Right lobe of liver (tissue), 4 donors: Measurements from ENCODE around the gene WAC.

ENCODE experiments used
- POLR2A ChIP-seq: fragments of 450-650 bp; IDR thresholded peaks from one replicate; pipeline ENCODE4 v1.6.1; 2017; ENCODE audit warnings: antibody characterized with exemption, mild to moderate bottlenecking
- TF ChIP-seq, protein P1 (sequence below), 4 donors: fragments of 200-600 bp in 3 of 4; fragments of 450-650 bp in 1 of 4; IDR thresholded peaks; one replicate each; pipeline versions ENCODE4 v1.5.1 to v1.8.0; 2016 to 2022; ENCODE audit warnings: antibody characterized with exemption in 4 of 4, mild to moderate bottlenecking in 2 of 4
- donor health status: DM: no; HTN: no; CAD: no.
- donor health status: DM: no; HTN: no; CAD: no.
- donor health status: DM: no; HTN: yes; CAD: no.

DNA sequence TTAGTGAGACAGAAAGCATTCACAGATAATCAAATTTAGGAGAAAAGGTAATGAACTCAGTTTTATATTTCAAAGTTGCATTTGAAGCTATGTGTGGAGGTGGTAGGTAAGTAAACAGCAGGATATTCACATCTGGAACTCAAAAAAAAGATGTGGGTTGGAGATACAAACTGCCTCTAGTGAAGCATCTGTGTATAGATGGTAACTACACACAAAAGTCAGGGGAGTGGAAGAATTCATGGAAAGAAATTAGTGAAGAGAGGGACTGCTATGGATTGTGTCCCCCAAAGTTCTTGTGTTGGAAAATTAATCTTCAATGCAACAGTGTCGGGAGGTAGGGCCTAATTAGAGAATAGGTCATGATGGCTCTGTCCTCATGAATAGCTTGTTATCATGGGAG, 18.3 kb upstream of the WAC start:
- TF ChIP-seq, protein P1, sequence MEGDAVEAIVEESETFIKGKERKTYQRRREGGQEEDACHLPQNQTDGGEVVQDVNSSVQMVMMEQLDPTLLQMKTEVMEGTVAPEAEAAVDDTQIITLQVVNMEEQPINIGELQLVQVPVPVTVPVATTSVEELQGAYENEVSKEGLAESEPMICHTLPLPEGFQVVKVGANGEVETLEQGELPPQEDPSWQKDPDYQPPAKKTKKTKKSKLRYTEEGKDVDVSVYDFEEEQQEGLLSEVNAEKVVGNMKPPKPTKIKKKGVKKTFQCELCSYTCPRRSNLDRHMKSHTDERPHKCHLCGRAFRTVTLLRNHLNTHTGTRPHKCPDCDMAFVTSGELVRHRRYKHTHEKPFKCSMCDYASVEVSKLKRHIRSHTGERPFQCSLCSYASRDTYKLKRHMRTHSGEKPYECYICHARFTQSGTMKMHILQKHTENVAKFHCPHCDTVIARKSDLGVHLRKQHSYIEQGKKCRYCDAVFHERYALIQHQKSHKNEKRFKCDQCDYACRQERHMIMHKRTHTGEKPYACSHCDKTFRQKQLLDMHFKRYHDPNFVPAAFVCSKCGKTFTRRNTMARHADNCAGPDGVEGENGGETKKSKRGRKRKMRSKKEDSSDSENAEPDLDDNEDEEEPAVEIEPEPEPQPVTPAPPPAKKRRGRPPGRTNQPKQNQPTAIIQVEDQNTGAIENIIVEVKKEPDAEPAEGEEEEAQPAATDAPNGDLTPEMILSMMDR (IDR thresholded peaks at IDR 0.05), result no peak
- no peak for TF ChIP-seq POLR2A
